EH (cell line): ENCODE measurements around the gene FOXO3.
"Not testable (repeated sequence)": the region's sequence is repeated elsewhere in the genome, so short reads cannot be mapped to it uniquely, and the experiment has no call there.

Experiments
- DNase-seq: peaks from one replicate; pipeline ENCODE4 v3.0.0-alpha.2; 2015; ENCODE audit warnings: low read depth

Gene FOXO3

GRCh38 chr6:108661430-108661829 lies 100.7 kb downstream of the FOXO3 start:
- peak; percentile 57 for DNase-seq

GRCh38 chr6:108661982-108662381 lies 101.3 kb downstream of the FOXO3 start:
- DNase-seq = no peak

- DNase-seq = no peak
Observed at GRCh38 chr6:108662702-108663101, 102.0 kb downstream of the FOXO3 start.

- not testable (repeated sequence) for DNase-seq
Observed at GRCh38 chr6:108663494-108664064, 102.9 kb downstream of the FOXO3 start.

GRCh38 chr6:108665495-108666196 lies 104.9 kb downstream of the FOXO3 start:
- DNase-seq = no peak

- DNase-seq = no peak
Observed at GRCh38 chr6:108666656-108667260, 106.0 kb downstream of the FOXO3 start.

- DNase-seq = no peak
Observed at GRCh38 chr6:108667993-108668392, 107.3 kb downstream of the FOXO3 start.

GRCh38 chr6:108669673-108670072 lies 109.0 kb downstream of the FOXO3 start:
- DNase-seq = no peak

- no peak for DNase-seq
Observed at GRCh38 chr6:108671175-108671574, 110.5 kb downstream of the FOXO3 start.

- no peak for DNase-seq
Observed at GRCh38 chr6:108671790-108672189, 111.1 kb downstream of the FOXO3 start.

- no peak for DNase-seq
Observed at GRCh38 chr6:108672641-108673040, 111.9 kb downstream of the FOXO3 start.

GRCh38 chr6:108673153-108673552 lies 112.4 kb downstream of the FOXO3 start:
- no peak for DNase-seq

GRCh38 chr6:108673602-108674001 lies 112.9 kb downstream of the FOXO3 start:
- DNase-seq = no peak

- DNase-seq = peak; percentile 51
Observed at GRCh38 chr6:108675226-108676200, 114.8 kb downstream of the FOXO3 start.

- peak; percentile 58 for DNase-seq
Observed at GRCh38 chr6:108676555-108676954, 115.8 kb downstream of the FOXO3 start.

- peak; percentile 30 for DNase-seq
Observed at GRCh38 chr6:108677357-108677756, 116.6 kb downstream of the FOXO3 start.

GRCh38 chr6:108677894-108678293 lies 117.2 kb downstream of the FOXO3 start:
- DNase-seq = no peak

GRCh38 chr6:108680314-108680713 lies 119.6 kb downstream of the FOXO3 start:
- not testable (repeated sequence) for DNase-seq

GRCh38 chr6:108681721-108682120 lies 121.0 kb downstream of the FOXO3 start:
- DNase-seq = peak; percentile 41

GRCh38 chr6:108682383-108683119 lies 121.8 kb downstream of the FOXO3 start:
- DNase-seq = not testable (repeated sequence)

GRCh38 chr6:108683976-108684375 lies 123.3 kb downstream of the FOXO3 start:
- DNase-seq = not testable (repeated sequence)
